NCI-H2171 treated with DMSO at 0.1 percent for 48 hours (cell line): Measurements from ENCODE around the gene METTL25.
A peak's percentile ranks its signal among the peaks of the same experiment; 100 is the strongest.
"Not testable (repeated sequence)": the region's sequence is repeated elsewhere in the genome, so short reads cannot be mapped to it uniquely, and the experiment has no call there.

Source experiments
- DNase-seq: peaks from one replicate; lab custom pipeline; 2025; lab: John Stamatoyannopoulos, UW

Gene METTL25, protein sequence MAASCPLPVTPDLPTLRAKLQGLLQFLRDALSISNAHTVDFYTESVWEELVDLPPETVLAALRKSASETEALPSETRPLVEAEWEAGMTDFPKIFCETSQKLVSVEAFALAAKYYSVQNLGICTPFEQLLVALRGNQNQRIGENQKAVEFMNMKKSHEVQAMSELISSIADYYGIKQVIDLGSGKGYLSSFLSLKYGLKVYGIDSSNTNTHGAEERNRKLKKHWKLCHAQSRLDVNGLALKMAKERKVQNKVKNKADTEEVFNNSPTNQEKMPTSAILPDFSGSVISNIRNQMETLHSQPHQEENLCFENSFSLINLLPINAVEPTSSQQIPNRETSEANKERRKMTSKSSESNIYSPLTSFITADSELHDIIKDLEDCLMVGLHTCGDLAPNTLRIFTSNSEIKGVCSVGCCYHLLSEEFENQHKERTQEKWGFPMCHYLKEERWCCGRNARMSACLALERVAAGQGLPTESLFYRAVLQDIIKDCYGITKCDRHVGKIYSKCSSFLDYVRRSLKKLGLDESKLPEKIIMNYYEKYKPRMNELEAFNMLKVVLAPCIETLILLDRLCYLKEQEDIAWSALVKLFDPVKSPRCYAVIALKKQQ

DNA sequence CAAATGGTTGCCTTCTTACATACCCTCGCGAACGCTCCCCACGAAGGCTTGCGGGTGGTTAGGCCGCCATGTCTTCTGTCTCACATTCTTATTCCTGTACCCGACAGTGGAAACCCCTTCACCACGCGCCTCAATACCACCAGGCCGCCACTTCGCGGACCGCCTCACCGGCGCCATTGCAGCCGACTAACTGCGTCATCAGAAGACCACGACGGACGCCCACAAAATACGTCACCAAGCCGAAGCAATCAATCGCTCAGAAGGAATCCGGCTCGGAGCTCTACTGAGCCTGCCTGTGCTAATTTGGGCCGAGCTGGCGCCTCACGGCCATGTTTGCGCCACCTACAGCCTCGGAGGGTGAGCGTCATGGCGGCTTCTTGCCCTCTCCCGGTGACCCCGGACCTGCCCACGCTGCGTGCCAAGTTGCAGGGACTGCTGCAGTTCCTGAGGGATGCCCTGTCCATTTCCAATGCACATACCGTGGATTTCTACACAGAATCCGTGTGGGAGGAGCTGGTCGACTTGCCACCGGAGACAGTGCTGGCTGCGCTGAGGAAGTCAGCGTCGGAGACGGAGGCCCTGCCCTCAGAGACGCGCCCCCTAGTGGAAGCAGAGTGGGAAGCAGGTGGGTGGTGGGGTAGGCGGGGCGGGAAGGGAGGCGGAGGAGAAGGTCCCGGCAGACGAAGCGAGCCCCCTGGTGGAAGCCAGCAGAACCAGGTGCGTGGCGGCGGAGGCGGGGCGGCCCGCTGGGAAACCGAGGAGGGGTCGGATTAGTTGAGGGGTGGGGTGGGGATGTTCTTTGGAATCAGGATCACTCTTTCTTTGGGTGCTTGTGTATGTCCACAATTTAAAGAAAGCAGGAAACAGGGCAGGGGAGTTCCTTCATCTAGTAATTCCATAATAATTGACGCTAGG is at the start of gene METTL25, which contains the start of gene CCDC59:
Gene METTL25, plus strand, starts transcription at position 330 of the 915 bp plus-strand sequence. Its CDS starts 37 bp downstream, at position 367.
Gene CCDC59, minus strand, starts transcription at position 188 of the 915 bp plus-strand sequence. Its CDS starts 11 bp downstream, at position 177.
- DNase-seq, result peak; percentile 97

DNA sequence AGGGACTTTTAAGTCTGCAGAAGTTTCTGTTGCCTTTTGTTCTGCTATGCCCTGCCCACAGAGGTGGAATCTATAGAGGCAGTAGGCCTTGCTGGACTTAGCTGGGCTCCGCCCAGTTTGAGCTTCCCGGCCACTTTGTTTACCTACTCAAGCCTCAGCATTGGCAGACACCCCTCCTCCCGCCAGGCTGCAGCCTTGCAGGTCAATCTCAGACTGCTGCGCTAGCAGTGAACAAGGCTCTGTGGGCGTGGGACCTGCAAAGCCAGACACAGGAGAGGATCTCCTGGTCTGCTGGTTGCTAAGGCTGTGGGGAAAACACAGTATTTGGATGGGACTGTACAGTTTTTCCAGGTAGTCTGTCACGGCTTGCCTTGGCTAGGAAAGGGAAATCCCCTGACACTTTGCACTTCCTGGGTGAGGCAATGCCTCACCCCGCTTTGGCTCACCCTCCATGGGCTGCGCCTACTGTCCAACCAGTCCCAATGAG is 43.9 kb upstream of the METTL25 start:
- no peak for DNase-seq

DNA sequence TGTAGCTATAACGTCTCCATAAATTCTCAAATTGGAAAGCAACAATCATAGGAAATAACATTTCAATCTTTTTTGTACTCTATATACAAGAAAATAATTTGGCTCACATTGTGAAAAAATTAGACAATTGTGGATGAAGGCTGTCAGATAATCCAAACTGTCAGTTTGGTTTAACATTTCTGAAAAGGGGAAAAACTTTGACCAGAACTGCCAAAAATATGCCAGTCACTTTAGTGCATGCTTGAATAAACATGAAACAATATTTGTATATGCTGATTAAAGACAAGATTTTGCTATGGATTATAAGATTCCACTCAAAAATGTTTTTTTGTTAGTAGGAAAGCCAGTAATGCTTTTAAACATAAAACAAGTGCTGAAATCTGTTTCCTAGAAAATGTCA is 39.1 kb upstream of the METTL25 start:
- no peak for DNase-seq

DNA sequence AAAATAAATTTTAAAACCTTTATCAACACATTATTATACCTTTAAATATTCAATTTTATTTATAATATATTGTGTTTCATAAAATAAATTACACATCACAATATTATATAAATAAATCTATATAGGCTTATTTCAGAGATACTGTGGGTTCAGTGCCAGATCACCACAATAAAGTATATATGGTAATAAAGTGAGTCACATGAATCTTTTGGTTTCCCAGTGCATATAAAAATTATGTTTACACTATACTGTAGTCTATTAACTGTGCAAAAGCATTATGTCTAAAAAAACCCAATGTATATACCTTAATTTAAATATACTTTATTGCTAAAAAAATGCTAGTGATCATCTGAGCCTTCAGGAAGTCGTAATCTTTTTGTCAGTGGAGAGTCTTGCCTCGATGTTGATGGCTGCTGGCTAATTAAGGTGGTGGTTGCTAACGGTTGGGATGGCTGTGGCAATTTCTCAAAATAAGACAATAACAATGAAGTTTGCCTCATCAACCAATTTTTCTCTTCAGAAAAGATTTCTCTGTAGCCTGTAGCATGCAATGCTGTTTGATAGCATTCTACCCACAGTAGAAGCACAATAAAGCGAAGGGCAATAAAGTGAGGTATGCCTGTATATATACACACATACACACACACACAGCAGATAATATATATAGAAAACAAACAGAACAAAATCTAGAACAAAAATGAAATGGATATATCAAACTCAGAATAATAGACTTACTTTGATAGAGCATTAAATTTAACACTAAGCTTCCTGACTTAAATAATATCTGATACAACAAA is 32.6 kb upstream of the METTL25 start:
- DNase-seq, result peak; percentile 32

DNA sequence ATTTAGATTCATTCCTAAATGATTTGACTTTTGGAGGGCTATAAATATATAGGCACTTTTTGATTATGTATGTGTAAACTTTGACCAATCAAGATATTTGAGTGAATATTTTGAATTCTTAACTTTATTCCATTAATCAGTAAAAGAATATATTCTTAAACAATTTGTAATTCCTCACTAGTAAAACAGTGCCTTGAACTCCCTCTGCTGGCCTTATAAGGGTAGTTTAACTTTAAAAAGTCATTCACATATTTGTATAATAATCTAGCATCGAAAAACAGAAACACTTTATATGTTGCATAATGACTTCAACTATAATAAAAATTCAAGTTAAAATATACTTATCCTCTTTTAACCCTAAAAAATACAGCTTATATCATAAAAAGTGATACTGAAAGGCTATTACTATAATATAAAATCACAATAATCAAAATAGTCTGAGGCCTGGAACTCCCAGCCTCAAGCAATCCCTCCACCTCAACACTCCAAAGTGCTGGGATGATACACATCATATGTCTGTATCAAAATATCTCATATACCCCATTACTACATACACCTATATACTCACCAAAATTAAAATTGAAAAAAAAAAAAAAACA is 31.3 kb upstream of the METTL25 start:
- DNase-seq, result peak; percentile 68

DNA sequence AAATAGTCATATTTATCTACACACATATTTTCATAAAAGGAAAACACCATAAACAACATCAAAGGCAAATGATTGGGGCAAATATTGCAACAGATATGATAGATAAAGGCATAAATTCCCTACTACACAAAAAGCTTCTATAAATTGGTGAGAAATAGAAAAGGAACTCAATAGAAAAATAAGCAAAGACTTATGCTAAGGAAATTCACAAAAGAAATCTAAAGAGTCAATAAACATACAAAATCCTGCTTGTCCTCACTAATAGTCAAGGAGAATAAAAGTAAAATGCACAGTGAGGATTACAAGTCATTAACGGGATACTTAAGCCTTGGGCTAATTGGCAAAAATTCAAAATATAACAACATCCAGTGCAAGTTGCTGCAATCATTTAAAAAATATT is 30.5 kb upstream of the METTL25 start:
- DNase-seq, result no peak

DNA sequence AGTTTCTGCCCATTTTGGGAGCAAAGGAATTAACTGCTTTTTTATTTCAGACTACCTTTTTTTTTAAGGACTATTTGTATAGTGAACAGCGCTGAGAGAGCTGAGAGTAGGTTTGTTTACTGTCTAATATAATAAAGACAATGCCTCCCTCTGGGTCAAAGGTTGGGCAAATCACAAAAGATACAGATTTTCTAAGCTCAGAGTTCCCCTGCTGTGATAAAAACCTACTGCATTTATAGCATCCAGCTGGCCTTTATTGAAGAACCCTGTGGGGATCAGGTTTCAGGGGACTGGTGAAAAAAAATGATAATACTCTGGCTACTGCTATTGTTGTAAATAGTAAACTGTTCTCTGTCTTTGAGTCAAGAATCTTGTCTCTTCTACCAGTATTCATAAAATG is 28.8 kb upstream of the METTL25 start:
- DNase-seq, result peak; percentile 90

DNA sequence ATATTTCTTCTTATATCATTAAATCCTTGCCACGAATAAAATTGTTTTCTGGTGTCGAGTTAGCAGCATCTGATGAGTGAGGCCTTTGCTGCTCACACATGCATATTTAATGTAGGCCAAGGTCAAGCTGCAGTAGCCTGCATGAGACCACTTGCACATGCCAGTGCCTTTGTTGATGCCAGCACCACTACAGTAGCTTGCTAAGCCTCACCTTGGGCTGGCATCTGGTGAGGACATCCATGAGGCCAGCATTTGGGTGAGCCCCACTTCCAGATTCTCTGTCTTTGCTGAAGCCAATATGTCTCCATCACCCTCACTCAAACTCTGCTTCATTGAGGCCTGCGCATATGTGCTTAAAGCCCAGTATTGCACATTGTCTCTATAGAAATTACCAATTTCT is 8.2 kb upstream of the METTL25 start:
- no peak for DNase-seq

DNA sequence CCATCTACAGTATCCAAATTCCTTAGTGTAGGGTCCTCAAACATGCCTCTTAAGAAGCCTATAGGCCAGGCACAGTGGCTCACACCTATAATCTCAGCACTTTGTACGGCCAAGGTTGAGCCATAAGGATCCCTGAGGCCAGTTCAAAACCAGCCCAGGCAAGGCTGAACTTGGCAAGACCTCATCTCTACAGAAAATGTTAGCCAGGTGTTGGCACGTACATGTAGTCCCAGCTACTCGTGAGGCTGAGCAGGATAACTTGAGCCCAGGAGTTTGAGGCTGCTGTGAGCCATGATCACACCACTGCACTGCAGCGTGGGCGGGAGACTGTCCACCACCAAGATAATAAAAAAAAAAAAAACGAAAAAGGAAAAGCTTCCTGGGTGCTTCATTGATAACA is 6.9 kb upstream of the METTL25 start:
- no peak for DNase-seq

DNA sequence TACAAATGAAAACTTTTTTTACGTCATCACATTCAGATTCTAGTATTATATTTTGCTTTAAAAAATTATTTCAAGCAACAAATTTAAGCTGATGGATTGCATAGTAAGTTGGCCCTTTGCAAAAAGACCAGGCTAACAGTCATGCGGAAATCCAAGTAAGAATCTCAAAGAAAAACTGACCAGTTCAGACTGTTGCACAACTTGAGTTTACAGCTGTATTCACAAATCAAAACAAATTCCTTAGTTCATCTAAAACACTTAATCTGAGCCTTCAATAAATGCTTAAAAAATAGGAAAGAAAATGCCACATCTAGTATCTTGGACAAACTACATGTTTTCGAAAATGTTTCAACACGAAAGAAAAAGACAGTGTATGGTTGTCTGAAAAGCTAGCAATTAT is 989 bp upstream of the METTL25 start:
- DNase-seq, result no peak

DNA sequence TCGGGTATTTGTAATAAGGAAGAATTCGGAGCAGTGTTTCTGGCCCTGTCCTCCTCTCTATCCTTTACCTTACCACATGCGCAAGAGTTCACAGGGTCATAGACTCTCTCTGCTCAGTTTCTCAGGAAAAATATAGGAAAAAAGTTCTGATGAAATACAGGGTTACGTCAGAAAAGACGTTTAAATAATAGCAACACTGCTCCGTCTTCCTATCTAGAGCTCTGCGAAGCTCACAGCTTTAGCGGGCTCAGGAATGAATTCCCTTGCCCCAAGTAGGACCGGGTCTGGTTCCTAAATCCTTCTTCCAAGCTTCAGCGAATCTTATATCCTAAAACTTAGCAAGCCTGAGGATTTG is 507 bp upstream of the METTL25 start:
- no peak for DNase-seq

DNA sequence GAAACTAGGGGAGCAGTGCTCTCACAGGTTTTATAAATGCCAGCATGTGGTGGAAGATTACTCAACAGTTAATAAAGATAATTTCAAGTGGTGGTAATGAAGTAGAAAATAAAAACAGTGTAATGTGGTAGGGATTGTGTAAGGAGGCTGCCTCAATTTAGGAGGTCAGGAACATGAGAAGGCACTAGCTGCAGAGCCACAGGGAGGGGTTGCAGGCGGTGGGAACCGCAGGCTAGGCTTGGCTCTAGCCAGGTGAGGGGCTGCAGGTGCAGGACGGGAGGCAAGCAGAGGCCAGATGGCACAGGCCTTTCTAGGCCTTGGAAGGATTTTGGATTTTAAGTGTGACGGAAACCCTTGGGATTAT is 768 bp downstream of the METTL25 start:
- peak; percentile 81 for DNase-seq

DNA sequence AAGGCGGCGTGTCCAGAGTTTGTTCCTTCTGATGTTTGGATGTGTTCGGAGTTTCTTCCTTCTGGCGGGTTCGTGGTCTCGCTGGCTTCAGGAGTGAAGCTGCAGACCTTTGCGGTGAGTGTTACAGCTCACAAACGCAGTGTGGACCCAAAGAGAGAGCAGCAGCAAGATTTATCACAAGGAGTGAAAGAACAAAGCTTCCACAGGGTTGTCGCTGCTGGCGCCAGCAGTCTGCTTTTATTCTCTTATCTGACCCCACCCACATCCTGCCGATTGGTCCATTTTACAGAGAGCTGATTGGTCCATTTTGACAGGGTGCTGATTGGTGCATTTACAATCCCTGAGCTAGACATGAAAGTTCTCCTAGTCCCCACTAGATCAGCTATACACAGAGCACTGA is 2.5 kb downstream of the METTL25 start:
- DNase-seq, result not testable (repeated sequence)

DNA sequence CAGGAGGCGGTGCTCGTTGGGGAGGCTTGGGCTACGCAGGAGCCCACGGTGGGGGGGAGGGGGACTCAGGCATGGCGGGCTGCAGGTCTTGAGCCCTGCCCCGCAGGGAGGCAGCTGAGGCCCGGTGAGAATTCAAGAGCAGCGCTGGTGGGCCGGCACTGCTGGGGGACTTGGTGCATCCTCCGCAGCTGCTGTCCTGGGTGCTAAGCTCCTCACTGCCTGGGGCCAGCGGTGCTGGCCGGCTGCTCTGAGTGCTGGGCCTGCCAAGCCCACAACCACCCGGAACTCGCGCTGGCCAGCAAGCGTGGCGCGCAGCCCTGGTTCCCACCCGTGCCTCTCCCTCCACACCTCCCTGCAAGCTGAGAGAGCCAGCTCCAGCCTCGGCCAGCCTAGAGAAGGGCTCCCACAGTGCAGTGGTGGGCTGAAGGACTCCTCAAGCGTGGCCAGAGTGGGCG is 3.2 kb downstream of the METTL25 start:
- no peak for DNase-seq

DNA sequence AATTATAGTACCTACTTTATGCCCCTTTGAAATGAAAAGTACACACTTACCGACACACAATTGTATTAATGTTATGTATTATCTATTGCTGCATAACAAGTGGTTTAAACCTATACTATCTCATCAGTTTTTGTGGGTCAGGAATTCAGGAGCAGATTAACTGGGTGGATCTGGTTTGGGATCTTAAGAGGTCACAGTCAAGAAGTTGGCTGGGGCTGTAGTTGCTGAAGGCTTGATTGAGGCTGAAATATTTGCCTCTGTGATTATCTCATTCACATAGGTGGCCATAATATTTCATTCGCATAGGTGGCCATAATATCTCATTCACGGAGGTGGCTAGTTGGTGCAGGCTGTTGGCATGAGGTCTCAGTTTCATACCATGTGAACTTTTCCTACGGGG is 5.7 kb downstream of the METTL25 start:
- DNase-seq, result no peak

DNA sequence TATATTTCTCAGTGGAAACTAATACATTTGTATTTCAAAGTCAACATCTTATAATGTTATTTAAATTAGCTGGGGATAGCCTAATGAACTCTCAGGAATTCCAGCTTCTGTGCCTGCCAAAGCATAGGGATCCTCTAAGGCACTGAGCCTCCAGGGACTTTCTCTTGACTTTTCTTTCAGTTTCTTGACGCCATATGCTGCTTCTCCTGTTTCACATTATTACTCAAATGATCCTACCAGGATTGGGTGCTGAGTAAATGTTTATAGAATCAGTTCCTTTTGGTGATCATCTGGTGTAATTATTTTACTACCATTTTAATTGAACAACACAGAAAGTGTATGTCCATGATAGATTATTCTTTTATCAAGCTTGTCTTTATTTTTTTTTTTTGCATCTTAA is 7.9 kb downstream of the METTL25 start:
- peak; percentile 98 for DNase-seq

DNA sequence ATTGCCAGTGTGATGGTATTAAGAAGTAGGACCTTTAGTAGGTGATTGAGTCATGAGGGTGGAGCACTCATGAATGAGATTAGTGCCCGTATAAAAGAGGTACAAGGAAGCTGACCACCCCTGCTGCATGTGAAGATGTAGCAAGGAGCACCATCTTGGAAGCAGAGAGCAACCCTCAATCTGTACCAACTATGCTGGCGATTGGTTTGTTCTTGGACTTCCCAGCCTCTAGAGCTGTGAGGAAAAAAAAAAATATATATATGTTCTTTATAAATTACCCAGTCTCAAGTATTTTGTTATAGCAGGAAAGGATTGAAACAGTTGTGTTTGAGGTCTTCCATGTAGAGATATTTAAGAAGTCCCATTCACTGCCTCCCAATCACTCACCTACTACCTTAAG is 16.9 kb downstream of the METTL25 start:
- DNase-seq, result no peak

DNA sequence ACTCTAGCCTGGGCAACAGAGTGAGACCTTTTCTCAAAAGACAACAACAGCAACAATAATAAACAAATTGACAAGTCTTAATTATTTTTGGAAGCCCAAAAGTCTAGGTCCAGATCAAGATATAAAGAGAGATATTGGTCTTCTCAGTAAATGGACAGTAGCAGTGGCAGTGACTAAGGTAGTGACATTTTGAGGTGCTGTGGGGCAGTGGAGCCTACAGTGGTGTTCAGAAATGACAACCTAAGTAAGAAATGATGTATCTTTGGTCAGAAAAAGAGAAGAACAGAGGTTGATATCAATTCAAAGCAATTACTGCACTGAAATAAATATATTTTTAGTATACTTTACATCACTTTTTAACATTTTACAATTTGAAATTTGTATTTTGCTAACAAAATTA is 20.7 kb downstream of the METTL25 start:
- DNase-seq, result no peak

DNA sequence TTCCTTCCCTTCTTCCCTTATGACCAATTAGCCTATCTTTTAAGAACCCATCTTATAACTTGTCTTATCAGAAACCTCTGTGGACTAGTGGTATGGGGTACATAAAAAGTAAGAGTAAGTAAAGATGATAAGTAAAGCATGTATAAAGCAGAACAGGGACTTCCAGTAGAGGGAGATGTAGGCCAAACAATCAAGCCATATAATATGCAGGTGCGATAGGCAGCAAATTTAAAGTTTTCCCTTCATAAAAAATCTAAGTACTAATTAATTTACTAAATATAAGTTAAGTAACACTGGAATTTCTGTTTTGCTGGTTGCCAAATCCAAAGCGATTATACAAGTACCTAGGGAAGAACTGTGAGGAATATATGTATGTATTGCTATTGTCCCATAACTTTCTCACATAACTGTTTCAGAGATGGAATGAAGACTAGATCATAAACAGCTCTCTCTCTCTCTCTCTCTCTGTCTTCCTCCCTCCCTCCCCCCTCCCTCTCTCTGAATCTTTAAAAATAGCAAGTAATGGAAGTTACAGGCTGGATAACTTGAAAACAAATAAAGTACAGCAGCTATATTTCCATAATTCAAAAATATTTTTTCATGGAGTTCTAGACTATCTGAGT is 25.7 kb downstream of the METTL25 start:
- DNase-seq, result peak; percentile 71

DNA sequence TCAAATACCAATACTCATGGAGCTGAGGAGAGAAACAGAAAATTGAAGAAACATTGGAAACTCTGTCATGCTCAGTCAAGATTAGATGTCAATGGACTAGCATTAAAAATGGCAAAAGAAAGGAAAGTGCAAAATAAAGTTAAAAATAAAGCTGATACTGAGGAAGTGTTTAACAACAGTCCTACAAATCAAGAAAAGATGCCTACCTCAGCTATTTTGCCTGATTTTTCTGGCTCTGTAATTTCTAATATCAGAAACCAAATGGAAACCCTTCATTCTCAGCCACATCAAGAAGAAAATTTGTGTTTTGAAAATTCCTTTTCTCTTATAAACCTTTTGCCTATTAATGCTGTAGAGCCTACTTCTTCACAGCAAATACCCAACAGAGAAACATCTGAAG is 40.5 kb downstream of the METTL25 start:
- no peak for DNase-seq

DNA sequence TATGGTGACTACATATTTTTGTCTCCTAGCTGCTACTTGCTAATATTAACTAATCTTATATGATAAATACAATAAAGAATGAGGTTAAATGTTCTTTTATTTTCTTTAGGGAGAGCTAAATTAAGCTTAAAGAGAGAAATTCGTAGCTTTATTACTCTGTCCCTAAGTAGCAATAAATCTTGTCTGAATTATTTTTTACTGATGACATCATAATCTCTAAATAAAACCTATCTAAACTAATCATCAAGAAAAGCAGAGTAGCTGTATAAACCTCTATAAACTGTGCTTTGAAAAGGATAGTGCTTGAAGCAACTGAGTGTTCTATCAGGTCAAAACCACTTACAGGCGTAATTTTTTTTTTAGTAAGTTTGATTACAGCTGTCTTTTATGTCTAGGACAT is 42.5 kb downstream of the METTL25 start:
- no peak for DNase-seq
